Measurements from ENCODE around the gene FYB1. TPM values are rescaled to one million over a fixed set of nuclear protein-coding genes. Genes with fewer than 3 reads are reported as not detected.

Gene FYB1
- total RNA-seq, 1 donor from 2014 or later, result not detected

DNA sequence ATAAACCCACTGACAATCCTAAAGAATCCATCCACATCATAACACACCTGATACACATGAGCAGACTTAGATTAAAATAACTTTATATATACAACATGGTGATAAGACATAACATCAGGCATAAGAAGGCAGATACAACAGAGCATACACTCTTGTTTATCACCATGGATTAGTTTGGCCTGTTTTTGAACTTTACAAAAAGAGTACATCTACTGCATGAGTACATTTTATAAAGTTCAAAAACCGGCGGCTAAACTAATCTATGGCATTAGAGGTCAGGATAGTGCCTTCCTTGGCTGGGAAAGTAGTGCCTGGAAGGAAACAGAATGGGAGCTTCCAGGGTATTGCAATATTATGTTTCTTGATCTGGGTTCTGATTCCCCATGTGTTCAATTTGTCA, 160.3 kb downstream of the FYB1 start:
- DNase-seq (ENCODE audit: extremely low read depth, low read depth, low spot score), result no peak

- no peak for DNase-seq (ENCODE audit: extremely low read depth, low read depth, low spot score)
These were observed 161.0 kb downstream of the FYB1 start for GRCh38 chr5:39058178-39058921.

- no peak for DNase-seq (ENCODE audit: extremely low read depth, low read depth, low spot score)
These were observed 161.6 kb downstream of the FYB1 start for GRCh38 chr5:39057734-39058133.

DNA sequence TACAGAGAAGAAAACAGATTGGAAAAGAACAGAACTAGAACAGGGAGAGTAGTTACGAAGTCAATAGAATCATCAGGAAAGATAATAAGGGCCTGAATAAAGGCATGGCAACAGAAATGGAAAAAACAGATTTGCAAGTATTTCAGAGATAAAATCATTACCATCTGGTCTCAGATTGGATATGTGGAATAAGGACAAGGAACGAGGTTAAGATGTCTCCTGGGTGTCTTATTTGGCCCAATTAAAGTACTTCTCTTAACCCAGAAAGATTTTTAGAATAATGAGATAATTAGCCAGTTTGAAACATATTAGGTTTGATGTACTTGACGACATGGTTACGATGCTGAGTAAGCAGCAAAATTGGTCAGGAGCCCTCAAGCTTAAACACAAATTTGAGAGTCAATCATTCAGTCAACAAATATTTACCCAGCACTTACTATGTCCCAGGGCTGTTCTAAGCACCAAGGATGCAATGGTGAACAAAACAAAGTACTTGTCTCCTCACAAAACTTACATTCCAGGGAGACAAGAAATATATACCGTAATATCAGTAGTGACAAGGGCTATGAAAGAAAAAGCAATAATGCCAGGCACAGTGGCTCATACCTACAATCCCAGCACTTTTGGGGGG, 163.5 kb downstream of the FYB1 start:
- DNase-seq (ENCODE audit: extremely low read depth, low read depth, low spot score), result no peak

Other genes with a start within 250 kb of the FYB1 start
- gene RICTOR, start 145.2 kb downstream of the FYB1 start, total RNA-seq, result 18.4 and 27.8 TPM in 2 replicates
- 0.12 and 0.44 TPM in 2 replicates for gene C9, start 144.9 kb upstream of the FYB1 start, total RNA-seq
- gene DAB2, start 205.4 kb upstream of the FYB1 start, total RNA-seq, result 164 and 242 TPM in 2 replicates